ENCODE results near the gene CYP1A2. TPM values are rescaled to one million over a fixed set of nuclear protein-coding genes. Genes with fewer than 3 reads are reported as not detected.

The CYP1A2 gene
- total RNA-seq, 1 experiment from 2014 or later, result not detected

DNA sequence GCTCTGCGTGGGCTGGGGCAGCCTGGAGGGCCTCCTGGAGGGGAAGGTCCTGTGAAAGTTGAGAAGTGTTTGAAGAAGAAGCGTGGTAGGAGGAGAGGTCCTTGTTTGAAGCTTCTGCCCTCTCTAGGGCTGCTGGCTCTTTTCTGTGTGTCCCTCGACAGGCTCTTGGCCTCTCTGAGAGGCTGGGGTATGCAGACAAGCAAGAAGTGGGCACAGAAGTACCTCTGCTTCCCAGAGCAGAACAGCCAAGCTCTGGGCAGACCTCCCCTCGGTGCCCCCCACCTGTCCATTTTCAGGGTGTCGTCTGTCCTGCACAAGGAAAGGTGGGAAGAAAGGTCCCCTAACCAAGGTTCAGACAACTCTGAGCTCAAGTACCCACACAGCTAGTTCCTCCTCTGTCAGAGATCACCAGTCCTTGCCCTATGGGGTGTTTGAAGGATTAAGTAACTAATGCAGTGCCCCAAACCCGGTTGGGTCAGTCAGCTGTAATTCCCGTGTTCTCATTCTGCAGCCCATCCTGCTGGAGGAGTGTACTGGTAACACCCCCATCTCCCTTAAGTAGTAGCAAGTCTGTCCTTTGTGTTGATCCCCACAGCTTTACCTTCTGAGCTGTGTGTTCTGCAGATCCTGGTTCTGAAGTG is 39.5 kb downstream of the CYP1A2 start:
- no peak overlapping the region for H3K4me2 ChIP-seq (ENCODE audit: low read length)
- ChIA-PET POLR2A (ENCODE audit: unreplicated experiment) (interaction anchor here (0.6 kb wide), 1 partner anchor 133 kb away, joined by 11 read pairs; no protein-coding TSS in a partner anchor), CTCF (no interaction called here)
- DNase-seq, result no peak
- no TSS peak for BruUV-seq (replicated peaks)
- H2AFZ ChIP-seq (ENCODE audit: low read length), result no peak overlapping the region
- H4K20me1 ChIP-seq (ENCODE audit: low read length), result peaks cover 31% of the 10 kb centered on the region; the same call in 1 of the 2 replicates
- intact Hi-C loops (cut with micrococcal nuclease), result no loop called here
- TF ChIP-seq EZH2phosphoT487 (IDR thresholded peaks at IDR 0.05; ENCODE audit: borderline replicate concordance, low read length) (no peak), EZH2 (IDR thresholded peaks at IDR 0.05; ENCODE audit: low read length, unreplicated experiment) (no peak)
- TF ChIP-seq, protein P1, sequence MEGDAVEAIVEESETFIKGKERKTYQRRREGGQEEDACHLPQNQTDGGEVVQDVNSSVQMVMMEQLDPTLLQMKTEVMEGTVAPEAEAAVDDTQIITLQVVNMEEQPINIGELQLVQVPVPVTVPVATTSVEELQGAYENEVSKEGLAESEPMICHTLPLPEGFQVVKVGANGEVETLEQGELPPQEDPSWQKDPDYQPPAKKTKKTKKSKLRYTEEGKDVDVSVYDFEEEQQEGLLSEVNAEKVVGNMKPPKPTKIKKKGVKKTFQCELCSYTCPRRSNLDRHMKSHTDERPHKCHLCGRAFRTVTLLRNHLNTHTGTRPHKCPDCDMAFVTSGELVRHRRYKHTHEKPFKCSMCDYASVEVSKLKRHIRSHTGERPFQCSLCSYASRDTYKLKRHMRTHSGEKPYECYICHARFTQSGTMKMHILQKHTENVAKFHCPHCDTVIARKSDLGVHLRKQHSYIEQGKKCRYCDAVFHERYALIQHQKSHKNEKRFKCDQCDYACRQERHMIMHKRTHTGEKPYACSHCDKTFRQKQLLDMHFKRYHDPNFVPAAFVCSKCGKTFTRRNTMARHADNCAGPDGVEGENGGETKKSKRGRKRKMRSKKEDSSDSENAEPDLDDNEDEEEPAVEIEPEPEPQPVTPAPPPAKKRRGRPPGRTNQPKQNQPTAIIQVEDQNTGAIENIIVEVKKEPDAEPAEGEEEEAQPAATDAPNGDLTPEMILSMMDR (conservative IDR thresholded peaks at IDR 0.05; ENCODE audit: low read depth, low read length), result no peak
- peaks cover 99% of the 10 kb centered on the region for H3K79me2 ChIP-seq (ENCODE audit: low read length)
- no peak overlapping the region for H3K27ac ChIP-seq (ENCODE audit: low read length)
- no peaks in the 10 kb centered on the region for H3K9me2 ChIP-seq (replicated peaks; ENCODE audit: low read length)
- H3K36me3 ChIP-seq (ENCODE audit: low read depth, low read length), result no peaks in the 10 kb centered on the region; the same call in 1 of the 2 replicates
- H3K4me1 ChIP-seq (ENCODE audit: insufficient read depth, low read length), result peaks cover 20% of the 10 kb centered on the region
- no peak overlapping the region for H3K9ac ChIP-seq (ENCODE audit: low read length)
- ATAC-seq, result no peak
- H3K4me3 ChIP-seq (ENCODE audit: low read length), result no peak overlapping the region
- no peaks in the 10 kb centered on the region for H3K27me3 ChIP-seq (ENCODE audit: low read length)
- no peaks in the 10 kb centered on the region for H3K9me3 ChIP-seq (ENCODE audit: low read length)
- H3F3A ChIP-seq (ENCODE audit: low read length, unreplicated experiment), result no peaks in the 10 kb centered on the region

DNA sequence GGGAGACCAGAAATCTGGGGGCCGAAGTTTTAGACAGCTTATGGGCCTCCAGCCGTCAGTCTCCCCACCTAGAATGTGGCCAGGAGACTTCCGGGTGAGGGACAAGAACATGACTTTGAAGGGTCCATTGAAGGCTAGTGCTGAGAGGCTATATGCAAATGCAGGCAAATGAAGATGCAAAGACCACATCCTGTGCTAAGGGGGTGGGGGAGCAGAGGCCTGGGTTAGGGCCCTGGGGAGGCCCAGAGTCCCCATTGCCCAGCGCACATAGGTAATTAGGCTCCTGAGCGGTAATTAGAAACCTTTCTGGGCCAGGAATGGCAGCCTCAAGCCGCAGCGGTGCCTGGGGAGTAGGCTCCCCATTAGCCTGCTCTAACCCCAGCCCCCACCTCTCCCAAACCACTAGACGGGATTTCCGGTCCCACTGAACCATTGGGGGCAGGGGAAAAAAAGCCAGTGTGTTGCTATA is 40.1 kb downstream of the CYP1A2 start:
- no TSS peak for BruUV-seq (replicated peaks)
- H3K4me1 ChIP-seq (ENCODE audit: insufficient read depth, low read length), result peaks cover 15% of the 10 kb centered on the region

More for the DNA sequence above, 40.1 kb downstream of the CYP1A2 start:
- no peak for ATAC-seq
- ChIA-PET CTCF (no interaction called here), POLR2A (ENCODE audit: unreplicated experiment) (no interaction called here)
- TF ChIP-seq, protein P1 (conservative IDR thresholded peaks at IDR 0.05; ENCODE audit: low read depth, low read length), result no peak
- no peak for TF ChIP-seq EZH2 (IDR thresholded peaks at IDR 0.05; ENCODE audit: low read length, unreplicated experiment)
- TF ChIP-seq EZH2phosphoT487 (IDR thresholded peaks at IDR 0.05; ENCODE audit: borderline replicate concordance, low read length), result no peak
- no peaks in the 10 kb centered on the region for H3F3A ChIP-seq (ENCODE audit: low read length, unreplicated experiment)
- no peaks in the 10 kb centered on the region for H3K27me3 ChIP-seq (ENCODE audit: low read length)
- H3K9me2 ChIP-seq (replicated peaks; ENCODE audit: low read length), result no peaks in the 10 kb centered on the region
- no peak overlapping the region for H3K9ac ChIP-seq (ENCODE audit: low read length)
- no peak overlapping the region for H2AFZ ChIP-seq (ENCODE audit: low read length)
- H3K79me2 ChIP-seq (ENCODE audit: low read length), result peaks cover 99% of the 10 kb centered on the region
- H3K9me3 ChIP-seq (ENCODE audit: low read length), result no peaks in the 10 kb centered on the region
- H3K36me3 ChIP-seq (ENCODE audit: low read depth, low read length), result no peaks in the 10 kb centered on the region; the same call in 1 of the 2 replicates
- no peak overlapping the region for H3K4me3 ChIP-seq (ENCODE audit: low read length)
- no peak overlapping the region for H3K4me2 ChIP-seq (ENCODE audit: low read length)
- H3K27ac ChIP-seq (ENCODE audit: low read length), result no peak overlapping the region
- peaks cover 35% of the 10 kb centered on the region; the same call in 1 of the 2 replicates for H4K20me1 ChIP-seq (ENCODE audit: low read length)
- intact Hi-C loops (cut with micrococcal nuclease), result no loop called here
- no peak for DNase-seq
